H1 (cell line): ENCODE measurements around the gene TGFB1. TPM values are rescaled to one million over a fixed set of nuclear protein-coding genes. Genes with fewer than 3 reads are reported as not detected.
A peak's percentile ranks its signal among the peaks of the same experiment; 100 is the strongest.

ENCODE experiments used
- BCL11A ChIP-seq, 2 experiments: IDR thresholded peaks; one replicate each; pipeline ENCODE4 v1.6.1; 2011; ENCODE audit warnings: low read depth in 2 of 2, low read length in 2 of 2, mild to moderate bottlenecking in 2 of 2
- BRCA1 ChIP-seq: IDR thresholded peaks from 2 replicates; pipeline ENCODE4 v1.6.1; 2012; ENCODE audit warnings: low read depth, low read length, improper control_type of control experiment
- CBX5 ChIP-seq: fragments of 300-800, 300-1000 bp; sonication (generic); IDR thresholded peaks from 2 replicates; pipeline ENCODE4 v1.7.1; 2016; ENCODE audit warnings: antibody characterized with exemption, low read length, low read depth
- CBX8 ChIP-seq: fragments of 300-800, 300-1000 bp; sonication (generic); IDR thresholded peaks from 2 replicates; pipeline ENCODE4 v1.7.1; 2016; ENCODE audit warnings: low read depth, low read length, borderline replicate concordance
- CHD1 ChIP-seq: IDR thresholded peaks from 2 replicates; pipeline ENCODE4 v1.6.1; 2012; ENCODE audit warnings: low read depth, low read length, improper control_type of control experiment
- CTBP2 ChIP-seq: IDR thresholded peaks from 2 replicates; pipeline ENCODE4 v1.7.0; 2011; ENCODE audit warnings: borderline replicate concordance, mild to moderate bottlenecking, moderate library complexity, mixed read lengths, low read length; ENCODE audit not compliant: insufficient read depth, insufficient read length
- EGR1 ChIP-seq: IDR thresholded peaks from 2 replicates; pipeline ENCODE4 v1.6.1; 2011; ENCODE audit warnings: low read depth, low read length, borderline replicate concordance
- JUN ChIP-seq: IDR thresholded peaks from 2 replicates; pipeline ENCODE4 v1.6.1; 2011; ENCODE audit warnings: low read depth, mild to moderate bottlenecking, improper control_type of control experiment, low read length
- JUND ChIP-seq: IDR thresholded peaks from 2 replicates; pipeline ENCODE4 v1.6.1; 2011; ENCODE audit warnings: mild to moderate bottlenecking, improper control_type of control experiment, low read length
- KDM4A ChIP-seq: IDR thresholded peaks from one replicate; pipeline ENCODE4 v1.7.1; 2012; ENCODE audit warnings: low read depth, mild to moderate bottlenecking, moderate library complexity, low read length, inconsistent platforms; ENCODE audit not compliant: severe bottlenecking
- MAFK ChIP-seq: IDR thresholded peaks from 2 replicates; pipeline ENCODE4 v1.6.1; 2012; ENCODE audit warnings: low read depth, mild to moderate bottlenecking, improper control_type of control experiment, low read length
- POLR2AphosphoS5 ChIP-seq: IDR thresholded peaks from 2 replicates; pipeline ENCODE4 v1.6.1; 2011; ENCODE audit warnings: low read depth, low read length
- POU5F1 ChIP-seq: IDR thresholded peaks from 2 replicates; pipeline ENCODE4 v1.6.1; 2011; ENCODE audit warnings: low read depth, mild to moderate bottlenecking, low read length, moderate library complexity
- SIN3A ChIP-seq, 2 experiments: IDR thresholded peaks in 1 of 2; conservative IDR thresholded peaks in 1 of 2; 2 replicates each; pipeline ENCODE4 v1.6.1; 2011 to 2012; ENCODE audit warnings: low read length in 2 of 2, improper control_type of control experiment in 1 of 2, low read depth in 1 of 2, mild to moderate bottlenecking in 1 of 2
- SP2 ChIP-seq: IDR thresholded peaks from 2 replicates; pipeline ENCODE4 v1.6.1; 2012; ENCODE audit warnings: mild to moderate bottlenecking, low read length, inconsistent platforms
- SUZ12 ChIP-seq: fragments of 200-600 bp; sonication (generic); IDR thresholded peaks from 2 replicates; pipeline ENCODE4 v1.6.1; 2012; ENCODE audit warnings: mild to moderate bottlenecking, inconsistent platforms, low read length, moderate library complexity, mixed read lengths
- TAF1 ChIP-seq: IDR thresholded peaks from 2 replicates; pipeline ENCODE4 v1.6.1; 2011; ENCODE audit warnings: mild to moderate bottlenecking, low read depth, low read length
- TAF7 ChIP-seq: optimal IDR thresholded peaks from 2 replicates; pipeline ENCODE3; 2011; ENCODE audit warnings: low read depth, mild to moderate bottlenecking, inconsistent platforms, low read length, moderate library complexity, borderline replicate concordance
- TBP ChIP-seq: IDR thresholded peaks from 2 replicates; pipeline ENCODE4 v1.6.1; 2011; ENCODE audit warnings: low read depth, low read length, improper control_type of control experiment
- TCF12 ChIP-seq: IDR thresholded peaks from 2 replicates; pipeline ENCODE4 v1.6.1; 2011; ENCODE audit warnings: low read depth, mild to moderate bottlenecking, low read length
- TEAD4 ChIP-seq: IDR thresholded peaks from 2 replicates; pipeline ENCODE4 v1.6.1; 2012; ENCODE audit warnings: low read depth, low read length, inconsistent platforms, mixed read lengths
- ZNF274 ChIP-seq: IDR thresholded peaks from 2 replicates; pipeline ENCODE4 v1.7.0; 2012; ENCODE audit warnings: low read length, borderline replicate concordance; ENCODE audit errors: extremely low read depth
- polyA plus RNA-seq, 7 experiments: library from polyadenylated mRNA; depleted of rRNA in 3 of 7; stranded (reverse) in 5 of 7; unstranded in 2 of 7; fragments of >200 nt in 5 of 7; fragments of 200-250 nt in 2 of 7; gene quantifications; 1 replicate in 5 of 7; 2 replicates in 1 of 7; 4 replicates in 1 of 7; pipeline versions ENCODE4 v1.2.1 to v1.2.3, GENCODE V29; 2011 to 2013; ENCODE audit warnings: missing spikeins in 2 of 7, mixed read lengths in 2 of 7
- total RNA-seq: library from RNA; stranded (reverse); fragmentation: NEBNext Ultra II Directional; extraction: Animal tissue kit (Norgen Biotek cat#: 25700); gene quantifications from 2 replicates; pipeline ENCODE4 v1.2.1, GENCODE V29; 2021
- TF ChIP-seq, protein P1 (sequence below): IDR thresholded peaks from 2 replicates; pipeline ENCODE4 v1.6.1; 2012; ENCODE audit warnings: low read length, inconsistent platforms

Gene TGFB1
- total and polyA plus RNA-seq, 2 of the 8 experiments (the other 6 are each of a cell fraction or from before 2014, with no cell fraction given): 1.7 to 10.6 TPM

GRCh38 chr19:41397086-41398049 is 43.6 kb upstream of the TGFB1 start, which contains the start of the genes BCKDHA and EXOSC5 (continued):
- TF ChIP-seq POU5F1 (no peak), KDM4A (peak; percentile 34), SUZ12 (no peak), CTBP2 (no peak), MAFK (no peak), JUND (0 out of 2 replicates have a peak, but pooled peaks have one; percentile 11), ZNF274 (no peak), SIN3A (conservative IDR thresholded peaks at IDR 0.05 in 1 of 2, IDR thresholded peaks at IDR 0.05 in 1 of 2; ENCODE audit: low read depth in 1 of 2, low read length in 2 of 2) (peak; percentile 99 to 100), TAF1 (peak; percentile 84), TCF12 (no peak), TEAD4 (no peak), CBX8 (no peak), TBP (peak; percentile 58), BCL11A (IDR thresholded peaks at IDR 0.05; ENCODE audit: low read depth in 2 of 2, low read length in 2 of 2) (no peak), CHD1 (no peak), TAF7 (peak; percentile 39), POLR2AphosphoS5 (peak; percentile 83; the same call in 1 of the 2 replicates), BRCA1 (no peak), SP2 (no peak), EGR1 (no peak), JUN (no peak), CBX5 (no peak)
- TF ChIP-seq, protein P1, sequence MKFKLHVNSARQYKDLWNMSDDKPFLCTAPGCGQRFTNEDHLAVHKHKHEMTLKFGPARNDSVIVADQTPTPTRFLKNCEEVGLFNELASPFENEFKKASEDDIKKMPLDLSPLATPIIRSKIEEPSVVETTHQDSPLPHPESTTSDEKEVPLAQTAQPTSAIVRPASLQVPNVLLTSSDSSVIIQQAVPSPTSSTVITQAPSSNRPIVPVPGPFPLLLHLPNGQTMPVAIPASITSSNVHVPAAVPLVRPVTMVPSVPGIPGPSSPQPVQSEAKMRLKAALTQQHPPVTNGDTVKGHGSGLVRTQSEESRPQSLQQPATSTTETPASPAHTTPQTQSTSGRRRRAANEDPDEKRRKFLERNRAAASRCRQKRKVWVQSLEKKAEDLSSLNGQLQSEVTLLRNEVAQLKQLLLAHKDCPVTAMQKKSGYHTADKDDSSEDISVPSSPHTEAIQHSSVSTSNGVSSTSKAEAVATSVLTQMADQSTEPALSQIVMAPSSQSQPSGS: 0 out of 2 replicates have a peak, but pooled peaks have one; percentile 1
